GM18508 (cell line): Measurements from ENCODE around the gene ATP8B3.

ENCODE experiments used
- ATAC-seq: cut with Tn5 transposase; IDR thresholded peaks from one replicate; pipeline ENCODE4 v1.9.1; 2021; ENCODE audit warnings: moderate number of reproducible peaks; ENCODE audit not compliant: insufficient read depth, unreplicated experiment

ATP8B3 gene

GRCh38 chr19:1817553-1818179, 5.6 kb upstream of the ATP8B3 start:
- ATAC-seq: no peak

DNA sequence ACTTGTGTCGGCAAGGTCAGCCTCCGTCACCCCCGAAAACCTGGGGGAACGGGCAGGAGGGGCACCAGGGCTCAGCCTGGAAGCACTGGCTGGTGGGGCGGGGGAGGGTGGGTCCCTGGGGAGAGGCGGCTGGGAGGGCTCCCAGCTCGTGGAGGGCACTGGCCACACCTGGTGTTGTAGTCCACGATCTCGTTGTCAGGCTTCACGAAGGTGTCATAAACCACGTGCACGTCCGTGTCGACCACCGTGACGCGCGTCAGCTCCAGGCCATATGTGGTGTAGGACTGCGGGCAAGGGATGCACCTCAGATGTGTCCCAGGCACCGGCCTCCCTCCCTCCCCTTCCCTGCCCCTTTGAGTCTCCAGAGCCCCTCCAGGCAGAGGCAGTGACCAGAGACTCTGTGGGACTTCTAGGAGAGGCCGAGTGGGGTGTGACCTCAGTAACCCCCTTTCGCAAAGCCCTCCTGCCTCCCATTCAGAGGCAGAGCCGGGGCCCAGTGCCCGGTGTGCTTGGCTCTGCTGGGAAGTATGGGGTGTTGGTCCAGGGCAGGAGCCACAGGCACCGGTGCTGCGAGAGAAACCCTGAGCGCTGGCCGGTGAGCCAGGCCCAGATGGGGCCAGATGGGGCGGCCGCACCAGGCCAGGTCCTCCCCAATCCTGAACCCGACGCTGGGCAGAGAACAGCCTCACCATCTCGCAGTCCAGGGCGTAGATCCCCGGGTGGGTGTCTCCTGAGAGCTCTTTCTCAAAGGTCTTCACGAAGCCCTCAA, 4.6 kb upstream of the ATP8B3 start:
- no peak for ATAC-seq

DNA sequence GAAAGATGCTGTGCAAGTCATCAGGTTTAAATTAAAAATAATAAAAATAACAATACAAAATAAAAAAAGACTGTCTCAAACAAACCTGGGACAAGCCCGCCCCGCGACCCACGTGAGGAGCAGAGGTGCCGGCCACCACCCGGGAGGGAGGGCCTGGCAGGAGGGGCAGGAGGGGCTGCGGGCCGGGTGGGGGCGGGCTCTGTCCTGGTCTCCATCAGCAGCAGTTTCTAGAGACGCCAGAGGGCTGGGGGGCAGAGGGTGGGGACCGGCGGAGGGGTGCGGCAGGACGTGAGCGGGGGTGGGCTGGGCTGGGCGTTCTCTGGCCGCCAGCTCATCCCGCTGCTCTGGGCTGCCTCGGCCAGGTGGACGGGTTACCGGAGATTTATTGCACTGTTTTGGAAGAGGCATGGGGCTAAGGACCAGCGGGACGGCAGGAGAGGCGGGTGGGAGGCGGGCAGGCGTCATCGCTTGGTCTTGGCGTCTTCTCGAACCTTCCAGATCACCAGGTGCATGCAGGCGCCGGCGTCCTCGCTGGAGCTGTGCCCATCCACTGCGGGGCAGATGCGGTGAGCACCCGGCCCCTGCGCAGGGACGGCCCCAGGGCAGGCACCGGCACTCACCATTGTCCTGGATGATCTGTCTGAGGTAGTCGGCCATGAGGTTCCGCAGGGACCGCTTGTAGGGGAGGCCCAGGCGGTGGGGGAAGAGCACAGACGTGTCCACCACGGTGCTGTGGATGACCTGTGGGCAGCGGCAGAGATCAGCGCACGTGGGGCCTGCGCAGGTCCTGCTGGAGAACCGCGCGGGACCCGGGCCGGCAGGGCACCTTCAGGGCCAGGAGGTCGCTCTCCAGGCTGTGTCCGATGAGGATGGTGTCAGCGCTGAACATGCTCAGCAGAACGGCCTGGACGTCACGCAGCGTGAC, 3.8 kb upstream of the ATP8B3 start:
- no peak for ATAC-seq

DNA sequence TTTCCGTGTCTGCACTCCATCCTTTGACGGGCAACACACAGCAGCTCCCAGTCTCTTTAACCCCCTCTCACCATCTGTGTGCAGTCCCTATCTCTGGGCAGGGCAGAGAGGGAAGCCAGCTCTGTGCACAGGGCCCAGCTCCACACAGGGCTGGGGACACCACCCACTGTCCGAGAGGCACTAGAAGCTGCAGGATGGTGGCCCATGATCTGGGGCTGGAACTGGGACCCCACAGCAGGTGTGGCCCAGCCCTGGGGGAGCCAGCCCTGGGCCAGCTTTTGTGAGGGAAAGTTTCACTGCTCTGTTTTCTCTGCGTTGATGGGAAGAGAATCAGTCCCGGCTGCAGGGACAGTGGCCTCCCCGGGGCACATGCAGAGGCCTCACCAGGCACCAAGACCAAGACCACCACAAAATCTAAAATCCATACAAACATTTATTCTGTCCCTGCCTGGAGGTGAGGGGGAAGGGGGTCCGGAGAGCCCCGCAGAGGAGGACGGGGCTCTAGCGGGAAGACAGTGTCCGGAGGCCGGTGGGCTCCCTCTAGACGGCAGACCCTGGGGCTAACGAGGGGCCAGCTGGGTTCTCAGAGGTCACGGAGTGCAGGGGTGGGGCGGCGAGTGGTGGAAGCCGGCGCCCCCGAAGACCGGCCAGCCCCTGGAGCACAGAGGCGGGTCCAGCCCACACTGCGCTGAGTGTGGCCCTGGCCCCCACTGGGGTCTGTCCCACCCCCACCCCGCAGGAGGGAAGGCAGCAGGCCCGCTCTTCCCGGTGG, 2.9 kb upstream of the ATP8B3 start:
- no peak for ATAC-seq

GRCh38 chr19:1814391-1814790, 2.3 kb upstream of the ATP8B3 start:
- ATAC-seq: no peak

GRCh38 chr19:1813192-1814182, 1.4 kb upstream of the ATP8B3 start:
- no peak for ATAC-seq

DNA sequence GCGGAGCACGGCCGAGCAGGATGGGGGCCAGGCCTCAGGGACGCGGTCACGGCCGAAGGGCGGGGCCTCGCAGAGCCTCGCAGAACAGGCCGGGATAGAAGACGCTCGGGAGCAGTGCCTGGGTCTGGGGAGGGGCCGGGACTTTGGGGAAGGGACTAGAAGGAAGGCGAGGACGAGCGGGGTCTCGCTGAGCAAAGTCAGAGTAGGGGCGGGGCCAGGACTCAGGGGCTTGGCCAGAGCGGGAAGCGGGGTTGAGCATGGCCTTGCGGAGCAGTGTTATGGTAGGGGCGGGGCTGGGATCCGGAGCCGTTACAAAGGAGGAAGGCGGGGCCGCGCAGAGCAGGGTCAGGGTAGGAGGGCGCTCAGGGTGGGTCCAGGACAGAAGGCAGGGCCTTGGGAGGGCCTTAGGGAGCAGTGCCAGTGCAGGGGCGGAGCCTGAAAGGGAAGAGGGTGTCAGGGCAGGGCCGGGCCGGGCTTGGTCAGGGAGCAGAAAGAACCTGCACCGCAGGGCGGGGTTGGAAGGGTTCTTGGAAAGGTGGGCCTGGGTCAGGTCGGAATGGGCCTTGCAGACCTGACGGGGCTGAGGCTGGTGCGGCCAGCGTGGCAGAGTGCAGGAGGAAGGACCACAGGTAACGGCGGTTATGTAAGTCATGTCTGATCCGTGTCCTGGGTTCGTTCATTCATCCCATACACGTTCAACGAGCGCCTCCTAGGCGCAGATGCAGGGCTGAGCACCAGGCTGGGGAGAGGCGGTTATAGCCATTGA, 533 bp upstream of the ATP8B3 start:
- no peak for ATAC-seq

DNA sequence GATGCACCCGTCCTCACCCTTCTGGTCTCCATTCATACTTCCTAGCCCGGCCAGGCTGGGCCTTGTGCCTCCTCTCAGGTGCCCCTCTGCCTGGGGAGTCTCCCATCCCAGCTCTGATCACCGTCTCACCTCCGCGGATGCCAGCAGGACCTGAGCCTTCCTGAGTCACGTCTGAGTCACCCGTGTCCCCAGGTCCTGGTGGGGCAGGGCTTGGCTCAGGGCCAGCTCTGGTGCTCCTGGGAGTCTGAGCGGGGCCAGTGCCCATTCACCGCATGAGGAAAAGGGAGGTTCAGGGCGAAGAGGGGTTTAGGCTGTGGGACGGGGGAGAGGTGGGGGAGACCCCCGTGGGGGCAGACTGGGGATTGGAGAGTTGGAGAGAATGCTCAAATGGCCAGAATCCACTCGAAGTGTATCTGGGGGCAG, 593 bp downstream of the ATP8B3 start:
- ATAC-seq: no peak

DNA sequence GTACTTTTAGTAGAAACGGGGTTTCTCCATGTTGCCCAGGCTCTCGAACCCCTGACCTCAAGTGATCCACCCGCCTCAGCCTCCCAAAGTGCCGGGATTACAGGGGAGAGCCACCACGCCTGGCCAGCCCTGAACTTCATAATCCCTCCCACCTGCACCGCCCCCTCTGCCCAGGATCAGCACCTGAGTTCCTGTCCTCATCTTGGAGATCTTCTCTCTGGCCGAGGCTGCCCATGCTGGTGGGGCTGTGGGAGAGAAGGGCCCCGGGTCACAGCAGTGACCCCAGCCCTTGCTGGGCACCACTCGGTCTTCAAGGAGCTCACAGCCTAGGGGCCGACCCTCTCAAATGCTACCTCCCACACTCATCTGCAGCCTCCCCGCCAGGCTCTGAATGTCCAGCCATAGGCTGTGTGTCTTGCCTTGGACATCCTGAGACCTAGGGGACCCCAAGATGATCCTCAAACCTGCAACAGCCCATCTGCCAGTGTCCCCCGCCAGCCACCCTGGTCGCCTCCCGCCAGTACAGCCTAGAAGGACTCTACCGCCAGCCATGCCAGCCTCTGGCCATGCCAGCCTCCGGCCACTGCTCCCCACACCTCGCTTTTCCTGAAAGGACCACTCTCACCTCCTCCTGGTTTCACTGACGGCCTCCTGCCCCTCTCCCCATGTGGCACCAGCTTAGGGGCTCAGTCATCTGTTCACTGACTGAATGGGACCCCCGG, 1.5 kb downstream of the ATP8B3 start:
- no peak for ATAC-seq

DNA sequence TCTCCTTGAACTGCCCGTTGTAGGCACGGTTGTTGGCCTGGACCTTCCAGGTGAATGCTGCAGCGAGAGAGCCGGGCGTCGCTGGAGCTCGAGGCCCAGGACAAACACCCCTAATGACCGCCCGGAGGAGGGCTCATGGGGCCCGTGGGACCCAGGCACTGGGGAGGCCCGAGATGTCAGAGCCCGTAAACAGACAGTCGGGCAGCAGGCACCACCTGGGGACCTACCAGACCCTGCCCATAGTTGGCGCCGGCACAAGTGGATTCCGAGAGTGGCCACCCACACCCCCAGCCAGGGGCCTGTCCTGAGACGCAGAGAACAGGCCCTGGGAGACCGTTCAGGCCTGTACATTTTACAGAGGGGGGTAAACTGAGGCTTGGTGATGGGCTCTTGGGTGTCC, 2.4 kb downstream of the ATP8B3 start:
- ATAC-seq: no peak

DNA sequence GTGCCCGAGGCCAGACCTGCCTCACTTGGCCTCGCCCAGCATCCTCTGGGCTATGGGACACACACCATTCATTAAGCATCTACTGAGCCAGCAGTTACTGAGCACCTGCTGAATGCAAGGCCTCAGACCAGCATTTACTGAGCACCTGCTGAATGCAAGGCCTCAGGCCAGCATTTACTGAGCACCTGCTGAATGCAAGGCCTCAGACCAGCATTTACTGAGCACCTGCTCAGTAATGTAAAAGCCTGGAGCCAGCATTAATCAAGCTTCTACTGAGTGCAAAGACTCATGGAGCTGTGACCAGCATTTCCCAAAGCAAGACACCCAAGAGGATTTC, 3.7 kb downstream of the ATP8B3 start:
- no peak for ATAC-seq

DNA sequence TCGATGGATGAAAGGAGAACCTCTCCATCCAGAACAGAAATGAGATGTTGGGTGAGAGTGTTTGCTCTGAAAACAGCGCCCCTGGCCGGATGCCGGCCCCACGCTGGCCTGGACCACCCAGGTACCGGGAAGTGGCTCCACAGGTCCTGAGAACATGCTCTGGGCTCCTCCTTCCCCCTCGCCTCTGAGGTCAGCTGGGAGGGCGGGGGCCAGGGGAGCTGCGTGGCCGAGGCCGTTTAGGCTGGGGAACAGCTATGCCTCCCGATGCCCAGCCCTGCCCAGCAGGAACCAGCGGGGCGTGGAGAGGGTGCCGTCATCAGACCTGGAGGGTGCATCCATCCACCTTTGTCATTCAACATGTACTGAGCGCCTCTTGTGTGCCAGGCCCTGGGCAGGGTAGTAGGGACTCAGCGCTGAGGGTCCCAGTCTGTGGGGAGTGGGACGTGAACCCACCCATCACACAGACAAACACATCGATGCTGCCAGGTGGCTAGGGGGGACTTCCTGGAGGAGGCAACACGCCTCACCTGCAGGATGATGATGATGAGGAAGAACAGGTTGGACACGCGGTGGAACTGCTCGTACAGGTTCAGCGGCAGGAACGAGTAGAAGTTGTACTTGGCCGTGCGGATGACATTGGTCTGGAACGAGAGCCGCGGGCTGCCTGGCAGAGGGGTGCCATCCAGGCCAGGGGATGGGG, 4.2 kb downstream of the ATP8B3 start:
- no peak for ATAC-seq

DNA sequence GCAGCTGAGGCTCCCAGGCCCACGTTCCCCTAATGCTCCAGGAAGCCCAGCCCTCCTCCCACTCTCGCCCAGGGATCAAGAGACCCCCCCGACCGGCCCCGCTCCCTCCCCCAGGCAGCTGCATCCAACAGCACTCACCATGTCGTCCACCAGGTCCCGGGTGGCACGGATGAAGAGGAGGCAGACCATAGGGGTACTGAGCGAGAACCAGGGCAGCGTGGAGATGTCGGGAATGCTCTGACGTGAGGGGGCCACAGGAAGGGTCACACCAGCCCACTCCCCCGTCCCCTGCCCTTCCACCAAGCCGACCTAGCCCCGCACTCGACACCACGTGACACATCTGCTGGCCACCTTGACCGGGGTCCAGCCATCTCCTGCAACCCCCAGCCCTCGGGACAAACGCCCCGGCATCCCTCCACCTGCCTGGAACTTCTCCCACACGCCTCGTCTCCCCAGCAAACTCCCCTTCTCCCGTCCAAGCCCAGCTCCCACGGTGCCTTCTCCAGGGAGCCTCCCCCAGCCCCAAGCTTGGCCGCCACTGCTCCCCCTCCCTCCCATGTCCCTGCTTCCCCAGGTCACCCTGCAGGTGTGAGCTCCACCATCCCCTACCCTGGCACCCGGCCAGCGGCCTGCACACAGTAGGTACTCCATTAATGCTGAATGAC, 4.9 kb downstream of the ATP8B3 start:
- no peak for ATAC-seq

- no peak for ATAC-seq
These were observed 5.7 kb downstream of the ATP8B3 start for GRCh38 chr19:1806184-1807029.

- ATAC-seq: no peak
These were observed 6.5 kb downstream of the ATP8B3 start for GRCh38 chr19:1805401-1806183.
